T-helper 2 cell (primary cell): ENCODE results near the gene PPP1R16B.
"Not testable (repeated sequence)": the region's sequence is repeated elsewhere in the genome, so short reads cannot be mapped to it uniquely, and the experiment has no call there.

Source experiments
- DNase-seq, 5 experiments: peaks; one replicate each; pipeline versions ENCODE4 v3.0.0 to v3.0.0-alpha.2; 2012 to 2022

Gene PPP1R16B

DNA sequence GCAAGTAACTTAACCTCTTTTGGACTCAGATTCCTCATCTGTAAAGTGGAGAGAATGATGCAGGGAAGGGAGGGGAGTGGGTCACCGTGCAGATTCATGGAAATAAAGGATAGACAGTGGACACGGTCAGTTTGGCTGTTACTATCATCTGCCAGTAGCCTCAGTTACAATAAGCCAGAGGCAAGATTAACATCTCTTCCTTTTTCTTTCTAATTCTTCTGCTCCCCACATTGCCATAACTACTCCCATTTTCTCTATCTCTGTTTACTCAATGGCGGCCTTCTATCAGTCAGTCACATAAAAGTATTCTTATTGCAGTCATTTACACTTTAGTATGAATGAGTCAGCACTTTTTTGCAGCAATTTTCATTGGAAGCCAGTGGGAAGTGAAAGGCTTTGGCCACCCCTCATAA is 49.2 kb downstream of the PPP1R16B start:
- no peak for DNase-seq

DNA sequence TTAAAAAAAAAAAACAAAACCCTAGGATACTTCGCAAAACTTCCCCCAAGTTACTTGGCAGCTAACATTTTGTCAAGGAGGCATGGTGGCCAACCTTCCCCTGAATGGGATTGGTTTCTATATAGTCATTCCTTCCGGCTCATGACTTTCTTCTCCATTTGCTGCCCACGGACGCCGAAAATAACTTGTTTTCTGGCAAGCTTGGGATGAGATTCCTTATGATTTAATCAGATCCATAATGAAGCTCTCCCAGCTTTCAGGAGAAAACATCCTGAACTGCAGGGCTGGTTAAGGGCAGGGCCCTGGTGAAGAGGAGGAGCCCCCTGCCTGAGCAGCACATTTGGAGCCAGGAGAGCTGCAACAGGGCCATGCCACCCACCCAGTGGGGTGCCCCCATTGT is 49.9 kb downstream of the PPP1R16B start:
- no peak for DNase-seq

DNA sequence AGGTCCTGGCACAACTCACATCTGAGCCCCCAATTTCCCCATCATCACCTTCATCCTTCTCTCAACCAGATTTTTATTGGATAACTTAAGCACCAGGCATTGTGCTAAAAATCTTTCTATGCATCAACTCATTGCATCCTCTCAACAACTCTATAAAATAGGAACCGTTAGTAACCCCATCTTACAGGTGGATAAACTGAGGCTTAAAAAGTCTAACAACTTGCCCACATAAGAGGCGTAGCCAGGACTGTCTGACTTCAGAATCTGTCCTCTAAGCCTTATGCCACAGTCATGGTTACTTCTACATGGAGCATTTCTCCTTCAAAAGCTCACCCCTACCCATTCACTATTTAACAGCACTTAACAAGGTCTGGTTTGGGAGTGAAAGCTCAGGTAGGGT is 51.1 kb downstream of the PPP1R16B start:
- no peak for DNase-seq

DNA sequence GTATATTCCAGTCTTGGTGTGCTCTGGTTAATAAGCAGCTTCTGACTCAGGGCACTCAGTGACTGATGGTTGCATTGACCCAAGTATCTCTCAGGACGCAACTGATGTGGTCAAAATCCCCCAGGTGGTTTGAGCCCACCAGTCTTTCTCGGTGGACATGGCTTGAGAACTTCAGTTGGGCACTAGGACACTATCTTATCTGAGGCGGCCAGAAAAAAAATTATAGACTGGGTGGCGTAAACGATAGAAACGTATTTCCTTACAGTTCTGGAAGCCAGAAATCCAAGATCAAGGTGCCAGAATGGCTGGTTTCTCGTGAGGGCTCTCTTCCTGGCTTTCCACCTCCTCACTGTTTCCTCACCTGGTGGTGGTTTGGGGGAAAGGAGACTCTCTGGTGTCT is 52.2 kb downstream of the PPP1R16B start:
- no peak for DNase-seq

DNA sequence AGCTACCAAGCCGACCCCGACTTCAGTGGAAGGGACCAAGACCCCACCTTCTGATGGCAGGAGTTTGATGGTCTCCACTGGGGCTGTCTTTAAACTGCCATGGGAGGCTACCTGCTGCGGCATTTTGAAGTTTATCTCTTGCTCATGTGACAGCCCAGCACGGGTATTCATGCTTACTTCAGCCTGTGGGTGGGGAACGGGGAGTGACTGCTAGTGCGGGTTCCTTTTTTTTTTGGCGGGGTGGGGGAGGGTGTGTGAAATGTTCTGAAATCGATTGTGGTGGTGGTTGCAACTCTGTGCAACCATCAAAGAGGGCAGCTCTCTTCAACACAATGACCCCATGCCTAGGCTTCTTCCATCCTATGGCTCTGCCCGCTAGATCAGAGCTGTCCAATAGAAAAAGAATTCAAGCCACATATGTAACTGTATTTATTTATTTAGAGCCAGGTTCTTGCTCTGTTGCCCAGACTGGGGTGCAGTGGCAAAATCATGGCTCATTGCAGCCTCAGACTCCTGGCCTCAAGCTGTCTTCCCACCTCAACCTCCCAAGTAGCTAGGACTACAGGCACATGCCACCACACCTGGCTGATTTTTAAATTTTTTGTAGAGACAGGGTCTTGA is 53.7 kb downstream of the PPP1R16B start:
- DNase-seq: peak in 2 of 5 experiments; percentile 41 to 57

DNA sequence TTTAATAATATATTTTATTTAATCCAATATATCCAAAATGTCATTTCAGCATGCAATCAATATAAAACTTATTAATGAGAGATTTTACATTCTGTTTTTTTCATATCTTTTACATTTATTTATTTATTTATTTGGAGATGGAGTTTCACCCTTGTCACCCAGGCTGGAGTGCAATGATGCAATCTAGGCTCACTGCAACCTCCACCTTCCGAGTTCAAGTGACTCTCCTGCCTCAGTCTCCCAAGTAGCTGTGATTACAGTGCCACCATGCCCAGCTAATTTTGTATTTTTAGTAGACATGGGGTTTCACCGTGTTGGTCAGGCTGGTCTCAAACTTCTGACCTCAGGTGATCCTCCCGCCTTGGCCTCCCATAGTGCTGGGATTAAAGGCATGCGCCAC is 54.4 kb downstream of the PPP1R16B start:
- not testable (repeated sequence) for DNase-seq

DNA sequence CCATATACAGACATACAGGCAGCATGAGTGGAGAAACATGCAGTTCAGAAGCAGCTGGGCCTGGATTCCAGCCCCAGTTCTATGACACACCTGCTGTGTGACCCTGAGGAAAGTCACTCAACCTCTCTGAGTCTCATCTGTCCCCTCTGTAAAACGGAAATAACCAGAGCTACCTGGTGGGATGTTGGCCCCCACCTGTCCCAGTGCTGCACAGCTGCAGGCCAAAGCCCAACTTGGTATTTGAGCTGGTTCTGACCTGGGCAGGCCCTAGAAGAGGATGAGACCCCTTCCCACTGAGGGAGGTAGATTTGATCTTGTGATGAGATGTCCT is 55.5 kb downstream of the PPP1R16B start:
- DNase-seq: no peak

DNA sequence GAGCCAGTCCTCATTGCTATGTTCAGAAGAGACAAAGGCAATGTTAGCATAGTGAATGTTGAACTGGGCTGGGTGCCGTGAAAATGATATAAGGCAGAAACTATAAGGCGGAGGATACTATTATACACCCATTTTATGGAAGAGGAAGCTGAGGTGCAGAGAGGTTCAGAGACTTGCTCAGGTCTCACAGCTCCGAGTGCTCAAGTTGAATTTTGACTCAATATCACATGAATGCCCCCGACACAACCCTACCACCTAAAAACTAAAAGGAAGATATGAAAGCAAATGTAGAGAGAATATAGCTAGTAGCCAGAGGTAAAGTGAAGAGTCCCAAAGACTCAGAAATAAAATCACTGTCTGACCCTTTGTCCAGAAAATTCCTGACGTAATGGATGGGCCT is 56.7 kb downstream of the PPP1R16B start:
- DNase-seq: no peak

DNA sequence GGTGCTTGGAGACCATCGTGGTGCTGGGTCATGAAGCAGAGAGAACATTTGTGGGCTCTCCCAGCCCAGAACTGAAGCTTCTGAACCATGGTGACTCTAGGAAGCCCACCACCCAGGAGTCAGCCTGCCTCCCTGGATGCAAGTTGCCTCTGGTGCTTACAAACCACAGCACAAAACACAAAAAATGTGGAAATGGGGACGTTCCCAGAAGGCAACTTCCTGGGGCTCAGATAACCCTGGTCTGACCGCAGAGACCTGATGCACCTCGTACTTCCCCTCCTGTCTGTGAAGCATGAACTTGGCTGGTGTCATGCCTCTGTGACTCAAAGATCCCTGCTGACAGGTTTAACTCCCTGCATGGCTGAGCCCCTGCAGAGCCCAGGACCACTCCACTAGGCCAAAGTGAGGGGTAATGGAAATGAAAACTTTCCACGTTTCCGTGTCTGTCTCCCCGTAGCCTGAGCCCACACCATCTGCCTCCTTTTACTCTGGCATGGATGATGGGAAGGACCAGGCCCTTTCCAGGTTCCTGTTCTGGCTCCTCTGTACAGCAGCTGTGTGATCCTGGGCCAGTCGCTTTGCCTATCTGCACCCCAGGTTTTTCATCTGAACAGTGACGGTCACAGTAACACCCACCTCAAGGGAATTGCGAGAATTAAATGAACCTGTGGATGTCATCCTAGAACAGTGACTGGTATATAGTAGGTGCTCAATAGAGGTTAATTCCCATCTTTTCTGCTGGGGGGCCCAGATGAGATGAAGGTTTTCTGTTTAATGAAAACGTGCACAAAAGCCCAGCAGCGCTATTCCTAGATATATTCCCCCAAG is 57.7 kb downstream of the PPP1R16B start:
- peak in 4 of 5 experiments; percentile 31 to 79 (median 56) for DNase-seq

DNA sequence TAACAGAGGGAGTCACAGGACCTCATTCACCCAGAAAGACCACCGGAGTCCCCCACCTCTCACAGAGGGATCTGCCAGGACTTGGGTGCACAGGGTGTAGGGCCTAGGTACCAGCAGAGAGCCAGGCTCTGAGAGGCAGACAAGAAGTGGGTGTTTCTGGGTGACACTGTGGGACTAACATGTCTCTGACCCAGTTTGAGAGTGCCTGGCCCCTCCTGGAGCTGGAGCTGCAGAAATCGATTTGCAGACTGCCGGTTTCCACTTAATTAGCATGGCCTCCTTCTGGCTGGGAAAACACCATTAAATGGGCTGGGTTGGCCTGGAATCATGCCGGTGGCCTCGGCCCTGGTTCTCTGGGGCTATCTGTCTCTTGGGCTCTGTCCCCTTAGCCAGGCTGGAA is 59.2 kb downstream of the PPP1R16B start:
- DNase-seq: peak in 1 of 5 experiments; percentile 54

DNA sequence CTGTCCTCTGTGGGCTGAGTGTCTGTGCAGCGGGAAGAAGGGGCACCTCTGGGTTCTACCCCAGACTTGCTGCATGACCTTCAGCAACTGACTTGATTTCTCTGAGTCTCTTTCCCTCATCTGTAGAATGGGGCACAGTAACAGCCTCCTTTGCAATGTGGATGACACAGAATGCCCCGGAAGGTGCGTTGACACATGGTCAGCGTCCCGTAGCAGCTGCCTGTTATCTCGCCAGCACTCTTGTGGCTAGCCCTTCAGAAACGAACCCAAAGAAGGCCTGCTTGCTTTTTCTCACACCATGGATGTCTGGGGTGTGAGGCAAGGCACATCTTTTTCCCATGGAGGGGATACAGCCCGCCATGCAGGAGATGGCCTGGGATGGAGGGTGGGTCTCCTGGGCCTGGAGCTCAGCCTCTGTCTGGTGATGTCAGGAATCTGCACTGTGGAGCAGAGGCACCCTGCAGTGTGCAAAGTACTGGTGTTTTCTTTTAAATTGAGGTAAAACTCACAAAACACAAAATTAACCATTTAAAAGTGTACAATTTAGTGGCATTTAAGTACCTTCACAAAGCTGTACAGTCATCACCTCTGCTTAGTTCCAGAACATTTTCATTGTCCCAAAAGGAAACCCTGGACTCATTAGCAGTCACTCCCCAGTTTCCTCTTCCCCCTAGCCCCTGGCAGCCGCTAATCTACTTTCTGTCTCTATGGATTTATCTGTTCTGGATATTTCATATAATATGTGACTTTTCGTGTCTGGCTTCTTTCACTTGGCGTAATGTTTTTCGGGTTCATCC is 61.0 kb downstream of the PPP1R16B start:
- no peak for DNase-seq

DNA sequence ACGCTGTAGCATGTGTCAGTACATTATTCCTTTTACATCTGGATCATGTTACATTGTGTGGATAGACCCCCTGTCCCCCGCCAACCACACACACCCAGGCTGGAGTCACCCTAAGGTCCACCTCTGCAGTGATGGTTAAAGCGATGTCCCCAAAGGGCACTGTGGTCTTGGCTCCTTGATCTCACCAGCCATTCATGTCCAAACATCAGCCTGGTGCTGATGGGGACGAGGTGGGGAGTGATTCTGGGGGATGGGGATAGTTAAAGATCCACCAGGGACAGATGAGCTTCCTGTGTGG is 61.5 kb downstream of the PPP1R16B start:
- no peak for DNase-seq

DNA sequence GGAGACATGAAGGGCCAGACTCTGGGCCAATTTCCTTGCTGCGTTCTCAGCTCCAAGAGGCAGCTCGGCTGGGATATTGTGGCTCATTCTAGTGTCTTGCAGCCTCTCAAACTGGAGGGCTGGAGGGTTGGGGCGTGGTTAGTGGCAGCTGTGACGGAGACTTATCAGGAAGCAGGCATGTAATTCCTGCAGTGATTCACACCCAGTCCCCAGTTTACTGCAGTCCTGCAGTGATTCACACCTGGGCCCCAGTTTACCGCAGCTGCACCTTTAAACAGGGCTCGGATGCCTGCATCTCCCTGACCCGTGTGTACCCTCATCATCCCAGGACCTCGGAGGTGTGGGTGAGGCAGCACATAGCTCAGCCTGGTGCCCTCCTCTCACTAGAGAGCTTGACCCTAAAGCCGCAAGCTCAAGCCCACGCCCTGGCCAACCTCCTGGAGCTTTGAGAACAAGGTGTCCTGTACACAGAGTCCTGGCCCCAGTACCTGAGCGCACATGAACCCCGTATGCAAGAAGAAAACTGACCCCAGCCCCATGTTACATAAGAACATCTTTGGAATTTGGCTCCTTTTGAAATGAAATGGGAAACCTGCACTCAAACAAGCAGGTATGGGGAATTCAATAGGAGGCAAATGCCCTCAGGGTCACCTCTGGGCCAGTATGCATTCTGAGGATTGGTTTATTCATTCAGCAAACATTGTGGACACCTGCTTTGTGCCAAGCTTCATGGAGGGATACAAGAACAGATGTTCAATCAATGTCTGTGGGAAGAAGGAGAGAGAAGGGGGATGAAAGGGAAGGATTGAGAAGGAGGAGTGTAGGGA is 65.4 kb downstream of the PPP1R16B start:
- DNase-seq: peak in 1 of 5 experiments; percentile 35

DNA sequence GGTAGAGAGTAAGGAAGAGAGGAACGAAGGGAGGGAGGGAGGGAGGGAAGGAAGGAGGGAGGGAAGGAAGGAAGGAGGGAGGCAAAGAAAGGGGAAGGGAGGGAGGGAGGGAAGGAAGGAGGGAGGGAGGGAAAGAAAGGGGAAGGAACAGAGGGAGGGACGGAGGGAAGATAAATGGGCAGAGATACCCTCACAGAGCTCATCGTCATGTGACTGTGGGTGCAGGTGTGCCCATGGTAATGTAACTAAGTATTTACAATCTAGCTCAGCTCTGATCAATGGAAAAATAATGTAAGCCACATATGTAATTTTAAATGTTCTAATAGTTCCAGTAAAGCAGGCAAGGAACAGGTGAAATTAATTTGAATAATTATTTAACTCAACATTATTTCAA is 66.1 kb downstream of the PPP1R16B start:
- DNase-seq: no peak

DNA sequence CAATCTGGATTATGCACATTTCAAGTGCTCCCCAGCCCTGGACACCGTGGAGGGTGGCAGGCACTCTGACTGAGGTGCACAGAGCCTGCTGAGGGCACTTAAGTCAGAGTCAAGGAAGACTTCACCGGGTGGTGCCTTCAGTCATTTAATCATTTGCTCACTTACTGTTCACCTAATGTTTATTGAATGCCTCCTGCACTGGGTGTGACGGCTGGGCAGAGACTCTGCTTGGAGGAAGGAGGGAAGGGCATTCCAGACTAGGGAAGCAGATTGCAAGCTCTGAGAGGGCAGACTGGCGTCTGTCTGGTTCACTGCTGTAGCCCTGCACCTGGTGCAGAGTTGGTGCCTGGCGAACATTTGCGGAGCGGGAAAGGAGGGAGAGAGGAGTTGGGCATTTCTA is 66.5 kb downstream of the PPP1R16B start:
- no peak for DNase-seq

DNA sequence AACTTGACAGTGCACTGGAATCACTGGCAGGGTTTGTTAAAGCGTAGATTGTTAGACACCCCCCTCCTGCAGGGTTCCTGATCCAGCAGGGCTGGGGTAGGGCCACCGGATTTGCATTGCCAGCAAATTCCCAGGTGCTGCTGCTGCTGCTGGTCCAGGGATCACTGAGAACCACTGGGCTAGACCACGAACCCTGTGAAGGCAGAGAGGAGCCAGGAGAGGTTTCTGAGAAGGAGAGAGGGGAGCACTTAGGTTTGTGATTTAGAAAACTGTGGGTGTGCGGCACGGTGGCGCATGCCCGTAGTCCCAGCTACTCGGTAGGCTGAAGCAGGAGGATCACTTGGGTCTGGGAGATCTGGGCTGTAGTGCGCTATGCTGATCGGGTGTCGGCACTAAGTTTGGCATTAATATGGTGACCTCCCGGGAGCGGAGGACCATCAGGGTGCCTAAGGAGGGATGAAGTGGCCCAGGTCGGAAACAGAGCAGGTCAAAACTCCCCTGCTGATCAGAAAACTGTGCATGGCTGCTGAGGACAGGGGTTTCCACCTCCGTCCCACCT is 67.1 kb downstream of the PPP1R16B start:
- DNase-seq: peak in 1 of 5 experiments; percentile 45

DNA sequence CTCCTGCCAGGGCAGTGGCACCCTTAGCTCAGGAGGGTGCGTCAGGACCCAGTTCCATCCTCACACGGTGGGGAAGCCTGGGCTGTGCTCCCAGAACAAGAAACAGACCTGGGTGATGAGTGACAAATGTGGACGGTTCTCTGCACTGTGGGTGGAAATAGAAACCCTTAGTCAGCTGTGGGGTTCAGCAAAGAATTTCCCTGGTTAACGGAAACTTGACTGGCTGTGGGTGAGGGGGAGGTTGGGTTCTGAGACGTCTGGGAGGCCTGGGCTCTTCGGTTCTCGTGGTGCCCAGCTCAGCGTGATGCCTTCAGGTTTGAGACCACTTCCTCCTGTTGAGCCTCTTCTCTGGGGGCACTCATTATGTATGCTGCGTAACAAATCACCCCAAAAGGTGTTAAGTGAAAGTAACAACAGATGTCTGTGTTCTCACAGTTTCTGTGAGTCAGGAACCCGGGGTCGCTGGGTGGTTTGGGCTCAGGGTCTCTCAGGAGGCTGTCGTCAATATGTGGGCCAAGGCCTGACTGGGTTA is 67.6 kb downstream of the PPP1R16B start:
- peak in 4 of 5 experiments; percentile 54 to 92 (median 82) for DNase-seq

DNA sequence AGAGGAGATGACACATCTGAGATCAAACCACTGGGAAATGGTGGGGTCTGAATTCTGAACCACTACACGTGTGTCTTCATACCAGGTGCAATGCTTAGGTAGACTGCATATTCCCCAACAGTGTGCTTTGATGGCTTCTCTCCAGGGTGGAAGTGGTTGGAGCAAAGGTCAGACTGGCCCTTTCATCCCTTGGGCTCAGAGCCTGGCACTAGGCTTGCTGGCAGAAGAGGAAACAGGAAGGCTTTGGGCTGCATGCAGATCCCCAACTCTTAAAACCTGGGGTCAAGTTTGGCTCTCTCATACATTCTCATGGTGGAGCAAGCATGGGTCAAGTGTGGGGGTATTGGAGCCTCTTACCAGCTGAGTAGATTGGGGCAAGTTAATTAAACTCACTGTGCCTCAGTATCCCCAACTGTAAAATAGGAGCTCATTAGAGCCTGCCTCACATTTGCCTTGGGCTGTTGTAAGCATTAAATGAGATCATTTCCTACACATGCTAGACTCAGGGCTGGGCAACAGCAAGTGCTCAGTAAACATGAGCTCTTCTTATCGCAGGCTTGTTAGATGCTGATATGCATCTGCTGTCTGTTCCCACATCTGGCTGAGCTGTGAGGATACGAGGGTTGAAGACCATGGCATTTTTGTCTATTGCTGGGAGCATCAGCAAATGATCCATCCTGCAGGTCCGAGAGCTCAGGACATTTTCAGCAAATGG is 69.1 kb downstream of the PPP1R16B start:
- DNase-seq: peak in 3 of 5 experiments; percentile 29 to 86 (median 57)

DNA sequence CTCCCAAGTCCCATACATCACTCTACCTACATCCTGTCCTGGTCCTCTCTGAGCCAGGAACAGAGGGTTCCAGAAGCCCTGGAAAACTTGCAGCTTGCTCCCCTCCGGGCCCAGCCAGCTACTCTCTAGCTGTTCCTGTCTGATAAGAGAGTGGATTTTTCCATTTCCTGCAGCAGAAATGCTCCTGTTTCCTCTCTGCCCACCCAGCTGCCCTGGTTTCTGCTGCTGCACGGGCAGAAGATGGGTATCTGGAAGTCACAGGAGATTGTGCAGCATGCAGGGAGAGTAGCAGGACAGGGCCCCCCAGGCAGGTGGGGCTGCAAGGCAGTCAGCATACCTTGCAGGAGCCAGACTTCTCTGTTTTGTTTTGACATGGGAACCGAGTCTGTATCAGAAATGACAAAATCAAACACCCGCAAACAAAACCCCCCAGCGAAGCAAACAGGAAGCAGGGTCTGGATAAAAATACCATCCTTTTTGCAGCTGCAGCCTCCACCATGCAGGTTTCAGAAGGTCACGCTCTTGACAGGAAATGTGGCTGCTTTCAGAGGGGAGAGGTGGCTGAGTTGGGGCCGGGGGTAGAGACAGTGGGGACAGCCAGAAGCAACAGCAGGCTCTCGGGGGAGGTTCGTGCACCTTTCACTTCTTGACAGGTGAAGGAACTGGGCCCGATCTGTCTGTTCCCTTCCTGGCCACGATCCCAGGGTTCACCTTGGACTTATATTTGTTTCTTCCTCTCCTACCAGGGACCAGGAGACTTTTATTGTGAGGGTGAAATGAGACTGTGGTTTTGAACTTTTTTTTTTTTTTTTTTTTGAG is 69.9 kb downstream of the PPP1R16B start:
- DNase-seq: peak in 3 of 5 experiments; percentile 53 to 94 (median 89)

DNA sequence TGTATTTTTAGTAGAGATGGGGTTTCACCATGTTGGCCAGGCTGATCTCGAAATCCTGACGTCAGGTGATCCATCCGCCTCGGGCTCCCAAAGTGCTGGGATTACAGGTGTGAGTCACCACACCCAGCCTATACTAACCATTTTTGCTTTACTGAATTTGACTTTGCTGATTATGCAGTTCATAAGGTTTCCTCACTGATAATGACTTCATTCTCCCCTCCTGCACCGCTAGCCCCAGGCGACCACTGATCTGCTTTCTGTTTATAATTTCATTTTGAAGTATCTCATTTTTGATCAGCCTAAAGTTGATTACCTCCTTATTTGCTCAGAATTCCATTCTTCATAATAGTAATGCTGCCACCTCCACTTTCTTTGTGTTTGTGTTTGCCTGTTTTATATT is 72.0 kb downstream of the PPP1R16B start:
- peak in 1 of 5 experiments; percentile 42 for DNase-seq

DNA sequence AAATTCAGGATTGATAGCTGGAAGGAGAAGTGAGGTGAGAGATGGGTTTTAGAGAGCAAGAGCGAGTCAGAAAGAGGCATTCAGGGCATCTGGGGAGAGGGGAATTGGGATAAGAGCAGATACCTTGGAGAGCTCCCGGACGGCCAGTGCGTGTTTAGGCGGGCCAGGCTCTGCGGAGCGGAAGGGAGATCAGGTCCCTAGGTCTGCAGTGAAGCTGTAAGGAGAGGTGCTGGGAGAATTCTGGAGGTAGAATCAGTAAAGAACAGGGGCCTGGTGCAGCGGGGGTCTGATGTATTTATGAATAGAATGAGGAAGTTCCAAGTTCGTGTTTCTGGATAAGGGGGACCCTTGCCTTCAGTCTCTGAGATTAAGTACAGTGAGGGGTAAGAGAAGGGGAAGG is 73.4 kb downstream of the PPP1R16B start:
- DNase-seq: no peak
